Testis (tissue), 3 donors: ENCODE measurements around the gene RIMBP2. TPM values are rescaled to one million over a fixed set of nuclear protein-coding genes. Genes with fewer than 3 reads are reported as not detected.

Experiments
- DNase-seq: peaks from one replicate; pipeline ENCODE4 v3.0.0-alpha.2; 2019
- H3K27ac ChIP-seq, 2 donors: fragments of 200-600 bp; sonication (generic); one replicate each; pipeline ENCODE4 v1.5.1; 2019
- H3K27me3 ChIP-seq: fragments of 200-600 bp; sonication (generic); one replicate; pipeline ENCODE4 v1.5.1; 2019
- H3K36me3 ChIP-seq: fragments of 200-600 bp; sonication (generic); one replicate; pipeline ENCODE4 v1.5.1; 2017; ENCODE audit warnings: low read depth; ENCODE audit errors: missing control alignments
- H3K4me1 ChIP-seq: fragments of 200-600 bp; sonication (generic); one replicate; pipeline ENCODE4 v1.5.1; 2019
- H3K4me3 ChIP-seq, 2 donors: fragments of 200-600 bp; sonication (generic); one replicate each; pipeline ENCODE4 v1.5.1; 2017 to 2019
- H3K9me3 ChIP-seq: fragments of 200-600 bp; sonication (generic); one replicate; pipeline ENCODE4 v1.5.1; 2017
- CTCF ChIP-seq, 3 experiments: fragments of 450-650 bp in 2 of 3; fragments of 200-600 bp in 1 of 3; sonication (generic) in 1 of 3; IDR thresholded peaks; one replicate each; pipeline ENCODE4 v1.5.1; 2016 to 2019; ENCODE audit warnings: antibody characterized with exemption in 3 of 3, mild to moderate bottlenecking in 2 of 3, moderate library complexity in 1 of 3
- POLR2A ChIP-seq: fragments of 450-650 bp; IDR thresholded peaks from one replicate; pipeline ENCODE4 v1.6.1; 2017; ENCODE audit warnings: antibody characterized with exemption, mild to moderate bottlenecking, moderate library complexity
- WGBS, 2 donors: methylation state at CpG; one replicate each; pipeline ENCODE4 v1.1.5; 2018; 5-methylcytosine and 5-hydroxymethylcytosine counted together
- intact Hi-C: fragments of 100-400 bp; cut with DNase I; formaldehyde crosslinking; loops from one replicate; pipeline ENCODE4 v1.15.1; 2023; ENCODE audit warnings: low total_unique reads
- polyA plus RNA-seq: library from polyadenylated mRNA; stranded (reverse); fragments of 350-450 nt; fragmentation: Illumina TruSeq; extraction: RNeasy Lipid Tissue Mini Kit (QIAGEN cat#74804); gene quantifications from one replicate; pipeline ENCODE4 v1.2.3, GENCODE V29; 2014; ENCODE audit warnings: low read depth, low replicate concordance; ENCODE audit not compliant: insufficient read depth
- total RNA-seq, 2 donors: library from RNA; depleted of rRNA; stranded (reverse); fragments of >200 nt; gene quantifications; one replicate each; pipeline ENCODE4 v1.2.3, GENCODE V29; 2016

The RIMBP2 gene
- total and polyA plus RNA-seq, 3 donors from 2014 or later: 8.0 to 10.0 (median 8.7) TPM

DNA sequence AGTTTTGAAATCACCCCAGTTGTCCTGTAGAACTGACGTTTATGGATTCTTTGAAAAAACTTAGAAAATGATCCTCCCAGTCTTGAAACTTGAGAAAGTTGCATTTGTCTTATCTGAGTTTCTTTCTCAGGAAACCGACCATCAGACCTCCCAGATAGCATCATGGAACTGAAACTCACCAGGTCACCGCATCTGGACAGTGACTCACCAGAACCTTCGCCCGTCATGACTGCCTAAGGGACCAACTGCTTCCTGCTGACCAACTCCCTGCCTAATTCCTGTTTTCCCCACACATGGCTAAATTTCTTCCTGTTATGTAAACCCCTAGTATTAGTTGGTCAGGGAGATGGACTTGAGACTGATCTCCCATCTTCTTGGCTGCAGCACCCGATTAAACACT is 175.7 kb downstream of the RIMBP2 start:
- Histone ChIP-seq H3K27ac (no peak overlapping the region), H3K4me1 (no peaks in the 10 kb centered on the region), H3K4me3 (no peak overlapping the region), H3K36me3 (no peaks in the 10 kb centered on the region), H3K27me3 (no peaks in the 10 kb centered on the region), H3K9me3 (no peaks in the 10 kb centered on the region)
- no peak for TF ChIP-seq CTCF (IDR thresholded peaks at IDR 0.05)
- no peak for TF ChIP-seq POLR2A
- intact Hi-C loops: loop anchor here (10.0 kb wide), 1 partner anchor 774 kb away; no protein-coding TSS in a partner anchor
- WGBS, 2 donors: 83 to 89% methylated on average over 6 of the region's 6 CpGs
- no peak for DNase-seq

- DNase-seq: no peak
- no peak for TF ChIP-seq CTCF (IDR thresholded peaks at IDR 0.05)
- TF ChIP-seq POLR2A: no peak
- intact Hi-C loops: no loop called here
- H3K4me1 ChIP-seq: no peaks in the 10 kb centered on the region
- no peak overlapping the region for H3K4me3 ChIP-seq
- H3K9me3 ChIP-seq: no peaks in the 10 kb centered on the region
- 72 to 75% methylated on average over 16 to 17 of the region's 17 CpGs for WGBS, 2 donors
- no peaks in the 10 kb centered on the region for H3K27me3 ChIP-seq
- H3K36me3 ChIP-seq: no peaks in the 10 kb centered on the region
- H3K27ac ChIP-seq: no peak overlapping the region
Observed at GRCh38 chr12:130538343-130539095, 177.6 kb downstream of the RIMBP2 start.

GRCh38 chr12:130537655-130538054 is 178.4 kb downstream of the RIMBP2 start:
- TF ChIP-seq CTCF (IDR thresholded peaks at IDR 0.05) (no peak), POLR2A (no peak)
- no peaks in the 10 kb centered on the region for H3K36me3 ChIP-seq
- DNase-seq: no peak
- H3K9me3 ChIP-seq: no peaks in the 10 kb centered on the region
- no peaks in the 10 kb centered on the region for H3K4me1 ChIP-seq
- no peak overlapping the region for H3K4me3 ChIP-seq
- 82 to 88% methylated on average over 3 of the region's 3 CpGs for WGBS, 2 donors
- no peaks in the 10 kb centered on the region for H3K27me3 ChIP-seq
- H3K27ac ChIP-seq: no peak overlapping the region
- intact Hi-C loops: no loop called here

- TF ChIP-seq CTCF (IDR thresholded peaks at IDR 0.05) (no peak), POLR2A (no peak)
- Histone ChIP-seq H3K4me3 (no peak overlapping the region), H3K9me3 (no peaks in the 10 kb centered on the region), H3K27ac (no peak overlapping the region), H3K36me3 (no peaks in the 10 kb centered on the region), H3K27me3 (no peaks in the 10 kb centered on the region), H3K4me1 (no peaks in the 10 kb centered on the region)
- intact Hi-C loops: no loop called here
- no peak for DNase-seq
- WGBS, 2 donors: 68 to 69% methylated on average over 6 of the region's 6 CpGs
Observed at GRCh38 chr12:130537051-130537450, 179.0 kb downstream of the RIMBP2 start.

GRCh38 chr12:130530429-130530828 is 185.7 kb downstream of the RIMBP2 start:
- H3K27ac ChIP-seq: no peak overlapping the region
- no peaks in the 10 kb centered on the region for H3K9me3 ChIP-seq
- no peaks in the 10 kb centered on the region for H3K36me3 ChIP-seq
- intact Hi-C loops: no loop called here
- TF ChIP-seq CTCF (IDR thresholded peaks at IDR 0.05) (no peak), POLR2A (no peak)
- no peaks in the 10 kb centered on the region for H3K27me3 ChIP-seq
- H3K4me3 ChIP-seq: no peak overlapping the region
- no peak for DNase-seq
- H3K4me1 ChIP-seq: no peaks in the 10 kb centered on the region
